ENCODE data around the gene PLP2. TPM values are rescaled to one million over a fixed set of nuclear protein-coding genes. Genes with fewer than 3 reads are reported as not detected.
A peak's percentile ranks its signal among the peaks of the same experiment; 100 is the strongest.
"Not testable (repeated sequence)": the region's sequence is repeated elsewhere in the genome, so short reads cannot be mapped to it uniquely, and the experiment has no call there.

PLP2 gene
- total RNA-seq, 1 donor from 2014 or later: 3.9 TPM

GRCh38 chrX:49137492-49137891 is 34.2 kb upstream of the PLP2 start:
- DNase-seq (ENCODE audit: low spot score, unreplicated experiment): no peak
- no peaks in the 10 kb centered on the region for H3K4me1 Mint-ChIP-seq (ENCODE audit: low read depth)
- H3K9me3 Mint-ChIP-seq (ENCODE audit: low read depth): peaks cover 27% of the 10 kb centered on the region
- TF ChIP-seq CTCF (IDR thresholded peaks at IDR 0.05; ENCODE audit: unreplicated experiment): no peak
- H3K27ac Mint-ChIP-seq: no peak overlapping the region
- H3K36me3 Mint-ChIP-seq (ENCODE audit: insufficient read depth): peaks cover 15% of the 10 kb centered on the region
- H3K4me3 Mint-ChIP-seq (ENCODE audit: low read depth): no peak overlapping the region
- H3K27me3 Mint-ChIP-seq: no peaks in the 10 kb centered on the region

- H3K4me3 Mint-ChIP-seq (ENCODE audit: low read depth): no peak overlapping the region
- H3K9me3 Mint-ChIP-seq (ENCODE audit: low read depth): peaks cover 33% of the 10 kb centered on the region
- H3K4me1 Mint-ChIP-seq (ENCODE audit: low read depth): no peaks in the 10 kb centered on the region
- no peak overlapping the region for H3K27ac Mint-ChIP-seq
- TF ChIP-seq CTCF (IDR thresholded peaks at IDR 0.05; ENCODE audit: unreplicated experiment): no peak
- peaks cover 15% of the 10 kb centered on the region for H3K36me3 Mint-ChIP-seq (ENCODE audit: insufficient read depth)
- no peaks in the 10 kb centered on the region for H3K27me3 Mint-ChIP-seq
- no peak for DNase-seq (ENCODE audit: low spot score, unreplicated experiment)
These were observed 32.0 kb upstream of the PLP2 start for GRCh38 chrX:49139713-49140112.

- H3K4me3 Mint-ChIP-seq (ENCODE audit: low read depth); H3K4me1 Mint-ChIP-seq (ENCODE audit: low read depth); H3K27me3 Mint-ChIP-seq; DNase-seq (ENCODE audit: low spot score, unreplicated experiment); H3K27ac Mint-ChIP-seq: not testable (repeated sequence)
- H3K36me3 Mint-ChIP-seq (ENCODE audit: insufficient read depth): peaks cover 12% of the 10 kb centered on the region
- peaks cover 29% of the 10 kb centered on the region for H3K9me3 Mint-ChIP-seq (ENCODE audit: low read depth)
These were observed 29.4 kb upstream of the PLP2 start for GRCh38 chrX:49142264-49142663.

- H3K27me3 Mint-ChIP-seq; H3K4me3 Mint-ChIP-seq (ENCODE audit: low read depth): not testable (repeated sequence)
- peaks cover 13% of the 10 kb centered on the region for H3K36me3 Mint-ChIP-seq (ENCODE audit: insufficient read depth)
These were observed 28.5 kb upstream of the PLP2 start for GRCh38 chrX:49143154-49143553.

GRCh38 chrX:49147282-49147681 is 24.4 kb upstream of the PLP2 start:
- Mint-ChIP-seq H3K27ac (no peak overlapping the region), H3K9me3 (ENCODE audit: low read depth) (peaks cover 29% of the 10 kb centered on the region), H3K4me1 (ENCODE audit: low read depth) (peaks cover 3% of the 10 kb centered on the region), H3K27me3 (no peaks in the 10 kb centered on the region), H3K4me3 (ENCODE audit: low read depth) (no peak overlapping the region), H3K36me3 (ENCODE audit: insufficient read depth) (peaks cover 9% of the 10 kb centered on the region)
- no peak for TF ChIP-seq CTCF (IDR thresholded peaks at IDR 0.05; ENCODE audit: unreplicated experiment)
- no peak for DNase-seq (ENCODE audit: low spot score, unreplicated experiment)

More at GRCh38 chrX:49143154-49143553, 28.5 kb upstream of the PLP2 start:
- not testable (repeated sequence) for H3K27ac Mint-ChIP-seq; H3K4me1 Mint-ChIP-seq (ENCODE audit: low read depth); DNase-seq (ENCODE audit: low spot score, unreplicated experiment)
- H3K9me3 Mint-ChIP-seq (ENCODE audit: low read depth): peaks cover 37% of the 10 kb centered on the region

GRCh38 chrX:49147936-49148335 is 23.8 kb upstream of the PLP2 start:
- TF ChIP-seq CTCF (IDR thresholded peaks at IDR 0.05; ENCODE audit: unreplicated experiment): no peak
- no peak overlapping the region for H3K27ac Mint-ChIP-seq
- H3K36me3 Mint-ChIP-seq (ENCODE audit: insufficient read depth): peaks cover 9% of the 10 kb centered on the region
- H3K27me3 Mint-ChIP-seq: no peaks in the 10 kb centered on the region
- H3K4me1 Mint-ChIP-seq (ENCODE audit: low read depth): peaks cover 3% of the 10 kb centered on the region
- no peak overlapping the region for H3K4me3 Mint-ChIP-seq (ENCODE audit: low read depth)
- no peak for DNase-seq (ENCODE audit: low spot score, unreplicated experiment)
- peaks cover 26% of the 10 kb centered on the region for H3K9me3 Mint-ChIP-seq (ENCODE audit: low read depth)

- H3K27me3 Mint-ChIP-seq; DNase-seq (ENCODE audit: low spot score, unreplicated experiment); H3K4me1 Mint-ChIP-seq (ENCODE audit: low read depth); H3K4me3 Mint-ChIP-seq (ENCODE audit: low read depth); H3K36me3 Mint-ChIP-seq (ENCODE audit: insufficient read depth): not testable (repeated sequence)
- H3K27ac Mint-ChIP-seq: peak overlapping the region; percentile 91
- H3K9me3 Mint-ChIP-seq (ENCODE audit: low read depth): peaks cover 25% of the 10 kb centered on the region
These were observed 23.2 kb upstream of the PLP2 start for GRCh38 chrX:49148390-49149100.

- not testable (repeated sequence) for H3K4me1 Mint-ChIP-seq (ENCODE audit: low read depth); H3K27me3 Mint-ChIP-seq; H3K36me3 Mint-ChIP-seq (ENCODE audit: insufficient read depth); DNase-seq (ENCODE audit: low spot score, unreplicated experiment); H3K4me3 Mint-ChIP-seq (ENCODE audit: low read depth)
- Mint-ChIP-seq H3K27ac (peak overlapping the region; percentile 91), H3K9me3 (ENCODE audit: low read depth) (peaks cover 22% of the 10 kb centered on the region)
These were observed 22.4 kb upstream of the PLP2 start for GRCh38 chrX:49149291-49149690.

All from progenitor cell of endocrine pancreas (in vitro differentiated cells).